GM11168 (cell line): ENCODE results near the gene ADRA1B.

Experiments
- in situ Hi-C: fragments of 300-500 bp; cut with MboI; formaldehyde crosslinking; loops from one replicate; pipeline ENCODE4 v1.12.0; 2022; ENCODE audit warnings: low sequenced_read_pairs; ENCODE audit not compliant: unreplicated experiment

ADRA1B gene

GRCh38 chr5:159923008-159923407 lies 6.7 kb downstream of the ADRA1B start:
- in situ Hi-C loops, result no loop called here

GRCh38 chr5:159928122-159928909 lies 12.0 kb downstream of the ADRA1B start:
- in situ Hi-C loops, result no loop called here

GRCh38 chr5:159929176-159929575 lies 12.9 kb downstream of the ADRA1B start:
- in situ Hi-C loops, result no loop called here

GRCh38 chr5:159933531-159934485 lies 17.5 kb downstream of the ADRA1B start:
- in situ Hi-C loops, result no loop called here

GRCh38 chr5:159935946-159936345 lies 19.7 kb downstream of the ADRA1B start:
- in situ Hi-C loops, result no loop called here

GRCh38 chr5:159936686-159937329 lies 20.5 kb downstream of the ADRA1B start:
- in situ Hi-C loops, result no loop called here

GRCh38 chr5:159937580-159937979 lies 21.3 kb downstream of the ADRA1B start:
- in situ Hi-C loops, result no loop called here

- in situ Hi-C loops, result no loop called here
These were observed 27.0 kb downstream of the ADRA1B start for GRCh38 chr5:159943326-159943725.

- in situ Hi-C loops, result no loop called here
These were observed 27.8 kb downstream of the ADRA1B start for GRCh38 chr5:159944056-159944600.

- in situ Hi-C loops, result no loop called here
These were observed 29.1 kb downstream of the ADRA1B start for GRCh38 chr5:159945359-159945758.

- in situ Hi-C loops, result no loop called here
These were observed 31.6 kb downstream of the ADRA1B start for GRCh38 chr5:159947708-159948358.

GRCh38 chr5:159951387-159951786 lies 35.1 kb downstream of the ADRA1B start:
- in situ Hi-C loops, result no loop called here

GRCh38 chr5:159951834-159952233 lies 35.6 kb downstream of the ADRA1B start:
- in situ Hi-C loops, result no loop called here

- in situ Hi-C loops, result no loop called here
These were observed 37.3 kb downstream of the ADRA1B start for GRCh38 chr5:159953609-159954008.

GRCh38 chr5:159955056-159955624 lies 38.9 kb downstream of the ADRA1B start:
- in situ Hi-C loops, result no loop called here

- in situ Hi-C loops, result no loop called here
These were observed 39.8 kb downstream of the ADRA1B start for GRCh38 chr5:159956074-159956473.

- in situ Hi-C loops, result no loop called here
These were observed 45.2 kb downstream of the ADRA1B start for GRCh38 chr5:159961176-159962160.

- in situ Hi-C loops, result no loop called here
These were observed 45.9 kb downstream of the ADRA1B start for GRCh38 chr5:159962214-159962613.
